HG03460 (cell line): ENCODE measurements around the gene FRAS1.
"Not testable (repeated sequence)": the region's sequence is repeated elsewhere in the genome, so short reads cannot be mapped to it uniquely, and the experiment has no call there.

Experiments used
- ATAC-seq: cut with Tn5 transposase; IDR thresholded peaks from one replicate; pipeline ENCODE4 v1.9.1; 2021; ENCODE audit not compliant: unreplicated experiment

Gene FRAS1

DNA sequence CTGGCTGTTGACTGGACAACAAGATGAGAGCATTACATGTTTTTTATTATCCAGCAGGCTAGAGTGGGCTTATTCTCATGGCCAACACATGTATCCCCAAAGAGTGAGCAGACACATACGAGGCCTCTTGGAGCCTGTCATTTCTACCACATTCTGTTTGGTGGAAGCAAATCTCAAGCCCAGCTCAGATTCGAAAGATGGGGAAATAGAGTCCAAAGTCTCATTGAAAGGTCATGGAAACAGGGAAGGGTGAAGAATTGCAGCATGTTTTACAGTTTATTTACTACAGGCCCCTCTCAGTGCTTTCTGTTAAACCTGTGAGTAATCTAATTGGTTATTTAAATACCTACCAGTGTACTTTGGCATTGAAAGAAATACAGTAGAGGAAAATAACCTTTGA is 108.6 kb downstream of the FRAS1 start:
- ATAC-seq, result no peak

DNA sequence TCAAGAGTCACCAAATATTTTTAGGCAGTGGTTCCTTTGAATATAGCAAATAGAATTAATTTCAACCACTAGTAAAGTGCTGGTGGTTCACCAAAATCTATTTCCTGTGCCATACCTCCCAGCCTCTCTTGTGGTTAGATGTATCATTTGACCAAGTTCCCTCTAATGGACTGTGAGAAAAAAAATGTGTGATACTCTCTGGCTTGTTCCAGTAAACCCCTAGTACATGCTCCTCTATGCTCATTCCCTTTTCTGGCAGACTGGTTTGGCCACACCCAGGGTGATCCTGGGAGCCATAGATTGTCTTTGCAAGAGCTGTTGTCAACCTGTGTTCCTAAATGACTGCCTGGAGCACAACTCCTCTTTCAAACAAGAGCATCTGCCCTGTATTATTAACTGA is 109.5 kb downstream of the FRAS1 start:
- no peak for ATAC-seq

DNA sequence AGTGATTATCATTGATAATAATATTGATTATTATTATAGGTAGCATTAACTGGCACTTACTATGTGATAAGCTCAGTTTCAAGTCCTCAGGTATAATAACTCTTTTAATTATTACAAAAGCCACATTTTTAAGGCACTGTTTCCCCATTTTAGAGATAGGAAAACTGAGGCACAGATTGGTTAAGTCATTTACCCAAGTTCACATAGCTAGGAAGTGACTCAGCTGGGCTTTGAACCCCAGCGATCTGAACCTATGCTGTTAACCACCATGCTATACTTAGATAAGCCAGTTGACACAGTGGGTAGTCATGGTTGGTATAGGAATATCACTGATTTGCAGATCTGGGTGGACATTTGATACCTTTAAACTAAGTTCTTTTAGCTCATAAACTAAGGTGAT is 110.4 kb downstream of the FRAS1 start:
- no peak for ATAC-seq

DNA sequence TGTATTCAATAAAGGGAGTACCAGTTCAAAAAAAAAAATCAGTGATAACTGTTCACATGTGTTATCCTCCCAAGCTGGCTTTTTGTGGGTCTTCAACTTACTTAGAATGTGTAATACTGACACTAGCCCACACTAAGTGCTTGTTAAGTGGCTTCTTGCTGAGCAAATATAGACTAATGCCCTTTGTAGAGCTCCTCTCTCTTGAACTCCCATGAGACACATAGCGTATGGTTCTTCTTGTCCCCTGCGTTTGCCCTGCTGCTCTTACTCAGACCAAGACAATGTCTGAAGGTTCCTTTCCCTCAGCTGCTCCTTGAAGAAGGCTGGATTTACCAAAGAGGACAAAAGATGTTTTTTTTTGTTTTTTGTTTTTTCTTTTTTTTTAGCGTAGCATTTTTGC is 110.9 kb downstream of the FRAS1 start:
- no peak for ATAC-seq

DNA sequence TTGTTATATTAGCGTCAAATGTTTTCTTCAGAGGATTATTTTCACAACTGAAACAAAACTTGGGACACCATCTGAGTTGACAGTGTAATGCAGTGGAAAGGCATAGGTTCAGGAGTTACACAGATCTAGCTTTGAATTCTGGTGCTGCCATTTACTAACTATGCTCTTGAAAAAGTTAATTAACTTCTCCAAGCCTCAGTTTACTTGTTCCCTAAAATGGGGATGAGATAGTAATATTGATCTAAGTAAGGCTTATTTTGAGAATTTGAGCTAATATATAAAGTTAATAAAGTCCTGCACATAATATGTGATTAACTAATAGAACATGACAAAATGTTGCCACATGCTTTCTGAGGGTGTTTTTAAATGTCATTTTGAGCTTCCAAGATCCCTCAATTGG is 112.6 kb downstream of the FRAS1 start:
- ATAC-seq, result no peak

DNA sequence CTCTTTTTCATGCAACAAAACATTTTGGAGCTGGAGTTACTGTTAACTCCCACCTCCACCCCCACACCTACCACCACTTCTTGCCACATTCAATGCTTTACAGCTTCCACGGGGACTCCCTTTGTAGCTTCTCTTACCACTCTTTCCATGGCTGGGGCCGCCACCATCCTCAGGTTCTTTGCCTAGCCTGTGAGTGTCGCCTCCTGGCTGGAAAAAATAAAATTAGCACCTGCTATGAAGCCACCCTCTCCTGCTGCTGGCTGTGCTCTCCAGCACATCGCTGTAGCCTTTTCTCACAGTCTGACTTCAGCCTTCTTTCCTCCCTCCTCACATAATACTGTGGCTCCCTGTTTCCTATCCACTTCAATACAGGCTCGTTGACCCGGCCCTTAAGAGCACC is 114.4 kb downstream of the FRAS1 start:
- ATAC-seq, result no peak

DNA sequence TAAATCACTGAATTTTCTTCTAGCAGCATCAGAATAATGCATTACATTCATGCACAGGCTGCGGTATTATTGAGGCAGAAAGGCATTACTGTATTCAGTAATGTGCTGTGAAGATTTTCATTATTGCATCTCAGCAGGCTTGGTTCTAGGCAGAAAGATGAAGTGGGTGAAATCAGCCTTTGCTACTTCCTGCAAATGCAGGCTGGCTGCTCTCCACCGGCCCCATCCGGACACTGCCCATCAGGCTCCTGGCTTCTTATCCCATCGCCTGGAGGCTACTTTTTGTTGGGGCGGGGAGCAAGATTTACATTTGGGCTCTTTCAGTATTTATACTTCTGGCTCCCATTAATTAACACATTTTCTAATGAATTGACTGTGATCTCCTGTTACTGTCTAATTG is 117.8 kb downstream of the FRAS1 start:
- no peak for ATAC-seq

DNA sequence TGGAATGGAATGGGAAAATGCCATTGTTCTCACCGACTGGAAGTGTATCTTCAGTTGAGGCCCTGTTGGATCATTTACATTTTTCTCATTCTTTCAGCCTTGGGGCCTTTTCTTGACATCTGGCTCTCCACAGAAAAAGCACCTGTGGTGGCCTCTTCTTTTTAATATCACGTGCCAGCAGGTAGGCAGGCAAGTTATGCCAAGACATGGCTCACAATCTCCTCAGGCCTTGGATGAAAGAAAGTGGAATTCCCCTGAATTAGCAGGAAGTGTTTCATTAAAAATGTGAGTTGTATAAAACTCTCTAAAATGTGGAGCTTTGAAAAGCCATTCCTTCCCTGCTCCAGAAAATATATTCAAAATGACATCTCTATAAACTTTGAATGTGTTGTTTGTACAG is 122.1 kb downstream of the FRAS1 start:
- no peak for ATAC-seq

DNA sequence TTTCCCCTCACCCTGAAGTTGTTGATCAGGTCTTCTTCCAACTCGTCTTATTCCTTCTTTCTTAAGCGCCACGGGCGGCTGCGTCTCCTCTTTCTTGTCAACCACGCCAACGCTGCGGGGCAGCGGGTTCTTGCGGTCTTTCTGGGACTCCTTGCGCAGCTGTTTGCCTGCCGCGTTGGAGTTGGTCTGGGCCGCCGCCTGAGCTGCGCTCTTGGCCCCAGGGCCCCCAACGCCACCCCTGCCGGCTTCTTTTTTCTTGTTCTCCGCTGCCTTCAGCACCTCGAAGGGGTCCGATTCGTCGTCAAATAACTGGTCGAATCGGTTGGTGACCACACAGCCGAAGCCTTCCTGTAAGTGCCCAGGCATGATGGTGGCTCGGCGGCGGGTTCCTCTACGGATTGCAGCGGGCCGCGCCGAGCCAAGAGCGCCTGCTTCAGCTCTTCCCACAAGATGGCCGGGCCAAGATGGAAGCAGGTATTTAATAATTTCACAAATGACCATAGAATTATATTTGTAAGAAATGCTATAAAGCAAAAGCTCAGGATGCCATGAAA is 124.6 kb downstream of the FRAS1 start:
- ATAC-seq, result not testable (repeated sequence)

DNA sequence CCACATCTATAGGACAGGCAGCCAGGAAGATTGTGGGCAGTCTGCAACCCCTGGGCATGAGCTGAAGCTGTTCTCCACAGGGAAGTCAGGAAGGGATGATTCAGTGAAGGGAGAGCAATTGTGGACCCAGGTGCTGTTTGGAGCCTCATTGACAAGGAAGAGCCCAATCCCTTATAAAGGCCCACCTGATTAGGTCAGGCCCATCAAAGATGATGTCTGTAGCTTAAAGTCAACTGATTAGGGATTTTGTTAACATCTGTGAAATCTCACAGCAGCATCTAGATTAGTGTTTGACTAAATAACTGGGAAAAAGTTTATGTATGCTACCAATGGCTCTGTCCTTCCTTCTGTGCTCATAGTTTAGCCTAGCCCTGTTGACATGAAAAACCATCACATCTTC is 127.5 kb downstream of the FRAS1 start:
- no peak for ATAC-seq

DNA sequence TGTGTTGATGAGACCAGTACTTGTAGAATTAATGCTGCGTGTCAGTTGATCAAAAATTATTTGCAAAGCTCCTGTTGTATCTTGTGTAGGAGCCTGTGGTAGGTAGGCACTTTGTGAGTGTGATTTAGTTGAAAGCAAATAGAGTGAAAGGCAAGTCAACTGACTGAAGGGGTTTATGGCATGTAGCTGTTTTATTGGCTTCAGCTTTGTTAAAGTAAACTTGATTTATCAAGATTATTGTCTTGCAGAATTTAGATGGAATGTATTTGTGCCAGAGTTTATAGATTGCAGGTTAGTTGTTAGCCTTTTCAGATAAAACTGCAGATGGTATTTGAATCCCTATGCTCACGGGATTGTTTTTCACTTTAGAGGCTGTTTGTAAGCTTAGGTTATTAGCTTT is 128.0 kb downstream of the FRAS1 start:
- no peak for ATAC-seq

DNA sequence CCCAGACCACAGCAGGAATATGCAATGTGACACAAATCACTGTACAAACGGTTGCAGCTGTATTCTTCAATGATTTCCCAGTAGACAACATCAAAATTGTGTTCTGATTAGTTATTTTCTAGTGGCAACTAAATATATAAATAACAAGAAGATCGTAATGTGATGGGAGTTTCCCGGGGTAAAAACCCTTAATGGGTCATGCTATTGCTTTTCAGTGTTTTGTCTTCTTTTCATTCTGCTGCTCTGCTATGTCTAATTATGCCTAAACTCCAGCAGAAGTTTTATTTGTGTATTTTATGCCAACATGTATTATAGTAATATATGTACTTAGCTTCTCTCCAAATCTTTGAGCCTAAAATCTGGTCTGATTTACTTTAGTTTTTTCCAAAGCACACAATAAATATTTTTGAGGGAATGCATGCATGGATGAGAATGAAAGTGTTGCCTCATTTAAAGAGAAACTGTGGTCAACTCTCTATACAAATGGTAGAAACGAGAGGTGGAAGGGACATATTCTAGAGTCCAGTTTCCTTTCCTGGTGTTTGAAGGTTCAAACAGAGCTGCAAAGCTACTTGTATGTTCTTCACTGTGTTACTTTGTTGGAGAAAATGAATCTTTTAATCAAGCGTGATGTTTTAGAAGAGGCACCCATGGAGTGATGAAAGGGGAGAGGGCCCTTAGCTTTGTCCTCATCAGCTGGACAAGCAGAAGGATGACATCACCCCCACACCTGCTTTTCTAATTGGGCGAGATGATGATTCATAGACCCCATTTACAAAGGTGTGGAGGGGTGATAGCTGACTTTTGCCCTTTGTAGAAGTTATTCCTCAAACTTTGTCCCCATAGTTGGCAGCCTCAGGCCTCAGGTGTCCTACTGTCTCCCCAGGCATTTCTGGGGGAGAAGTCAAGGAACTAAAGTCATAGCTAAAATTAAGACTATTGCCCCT is 129.7 kb downstream of the FRAS1 start:
- ATAC-seq, result no peak

DNA sequence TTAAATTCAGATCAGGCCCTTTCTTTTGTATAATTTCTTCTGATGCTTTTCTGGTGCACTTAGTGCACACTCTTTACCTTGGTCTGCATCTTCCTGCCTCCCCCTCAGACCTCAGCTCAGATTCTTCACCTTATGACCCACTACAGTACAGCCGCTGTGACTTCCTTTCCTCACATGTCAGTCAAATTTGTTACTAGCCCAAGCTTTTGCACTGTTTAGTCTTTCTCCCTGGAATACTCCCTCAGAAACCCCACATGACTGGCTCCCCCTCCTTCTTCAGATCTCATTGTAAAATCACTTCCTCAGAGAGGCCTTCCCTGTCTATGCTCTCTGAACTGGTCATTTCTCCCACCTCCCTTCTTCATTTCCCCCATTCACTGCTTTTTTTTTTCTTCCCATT is 132.9 kb downstream of the FRAS1 start:
- no peak for ATAC-seq

DNA sequence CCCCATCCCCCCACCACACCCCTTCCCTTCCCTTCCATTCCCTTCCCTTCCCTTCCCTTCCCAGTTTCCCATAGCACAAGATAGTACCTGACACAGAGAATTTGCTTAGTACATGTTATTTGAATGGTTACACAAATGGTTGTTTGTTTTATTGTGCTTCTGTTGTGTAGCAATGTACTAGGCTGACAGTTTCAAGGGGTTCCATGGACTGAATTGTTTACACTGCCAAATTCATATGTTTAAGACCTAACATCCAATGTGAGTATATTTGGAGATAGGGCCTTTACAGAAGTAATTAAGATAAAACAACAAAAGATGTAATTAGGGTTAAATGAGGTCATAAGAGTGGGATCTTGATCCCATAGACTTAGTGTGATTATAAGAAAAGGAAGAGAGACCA is 133.5 kb downstream of the FRAS1 start:
- no peak for ATAC-seq

DNA sequence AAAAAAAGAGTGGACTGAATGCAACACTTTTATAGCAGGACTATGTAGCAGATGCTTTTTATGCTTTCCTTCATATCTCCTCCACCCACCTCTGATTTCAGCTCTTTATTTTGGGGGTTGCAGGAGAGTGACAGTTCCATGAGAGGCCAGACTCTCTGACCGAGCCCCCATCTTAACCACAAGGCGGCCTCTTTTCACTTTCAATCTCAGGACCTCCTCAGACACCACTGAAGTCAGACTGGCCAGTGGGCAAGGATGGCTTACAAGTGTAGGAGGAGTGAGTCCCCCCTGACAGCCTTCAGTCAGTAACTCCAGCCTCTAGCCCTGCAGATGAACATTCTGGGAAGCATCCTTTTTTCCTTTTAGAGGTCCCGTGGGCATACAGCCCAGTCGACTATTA is 140.8 kb downstream of the FRAS1 start:
- no peak for ATAC-seq

DNA sequence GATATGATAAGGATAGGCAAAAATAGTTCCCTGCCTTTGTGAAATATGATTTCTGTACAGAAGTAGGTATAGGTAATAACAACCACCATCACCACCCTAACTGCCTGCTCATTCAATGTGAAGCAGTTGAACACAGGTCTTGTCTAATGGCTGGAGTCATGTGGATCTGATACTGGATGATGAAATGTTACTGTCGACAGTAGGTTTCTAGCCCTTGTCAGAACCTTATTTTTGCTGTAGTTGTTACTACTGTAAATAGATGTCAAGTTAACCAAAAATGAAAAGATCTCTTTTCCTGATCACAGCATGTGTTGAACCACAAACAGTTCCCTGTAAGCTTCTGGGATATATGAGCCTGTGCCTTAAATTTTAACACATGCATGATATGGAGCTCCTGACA is 142.9 kb downstream of the FRAS1 start:
- no peak for ATAC-seq

DNA sequence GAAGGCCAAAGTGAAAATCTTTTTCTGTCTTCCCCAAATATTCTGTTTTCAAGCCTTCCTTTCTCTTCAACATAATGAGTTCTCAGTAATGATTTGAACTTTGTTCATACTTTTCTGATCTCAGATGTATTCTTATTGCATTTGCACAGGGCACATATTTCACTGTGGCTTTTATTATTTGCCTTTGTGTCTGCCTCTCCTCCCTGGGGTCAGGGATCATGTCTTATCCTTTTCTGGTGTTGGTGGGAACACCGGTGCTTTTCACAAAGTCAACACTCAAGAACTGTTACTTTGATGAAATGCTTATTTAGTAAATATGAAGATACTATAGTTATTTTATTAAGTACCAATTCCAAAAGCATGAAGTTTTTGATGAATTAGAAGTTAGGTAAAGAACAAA is 143.8 kb downstream of the FRAS1 start:
- no peak for ATAC-seq

DNA sequence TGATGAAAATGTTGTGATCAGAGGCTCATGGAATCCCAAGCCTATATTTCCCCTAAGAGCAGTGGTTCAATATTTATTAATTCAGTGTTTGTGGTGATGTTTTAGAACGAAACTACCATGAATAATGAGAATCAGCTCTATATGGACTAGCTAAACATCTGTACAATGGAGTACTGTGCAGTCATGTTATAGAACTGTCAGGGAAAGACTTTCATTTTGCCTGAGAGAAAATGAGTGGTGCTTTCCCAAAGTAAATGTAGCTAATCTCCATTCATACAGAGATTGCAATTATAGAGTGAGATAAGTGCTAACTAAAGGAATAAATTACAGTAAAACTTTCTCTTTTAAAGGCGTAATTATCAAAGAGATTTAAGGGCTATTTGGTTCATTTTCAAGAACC is 147.1 kb downstream of the FRAS1 start:
- no peak for ATAC-seq

DNA sequence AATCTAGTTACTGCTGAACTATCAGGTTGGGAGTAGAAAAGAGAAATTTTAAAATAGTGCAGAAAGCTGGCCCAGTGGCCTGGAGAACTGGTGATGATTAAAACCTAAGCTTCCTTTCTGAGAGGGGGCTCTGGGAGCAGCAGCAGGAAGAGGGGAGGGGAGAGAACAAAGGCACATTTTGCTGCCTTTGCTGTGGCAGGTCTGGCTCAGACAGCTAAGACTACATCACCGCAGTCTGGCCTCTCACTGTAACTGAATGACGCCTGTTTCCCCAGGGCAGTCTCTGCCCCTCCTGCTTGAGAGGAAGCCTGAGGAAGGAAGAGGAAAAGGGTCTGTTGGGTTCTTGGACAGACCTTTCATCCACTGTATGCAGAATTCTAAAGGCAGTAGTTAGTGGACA is 148.5 kb downstream of the FRAS1 start:
- no peak for ATAC-seq

DNA sequence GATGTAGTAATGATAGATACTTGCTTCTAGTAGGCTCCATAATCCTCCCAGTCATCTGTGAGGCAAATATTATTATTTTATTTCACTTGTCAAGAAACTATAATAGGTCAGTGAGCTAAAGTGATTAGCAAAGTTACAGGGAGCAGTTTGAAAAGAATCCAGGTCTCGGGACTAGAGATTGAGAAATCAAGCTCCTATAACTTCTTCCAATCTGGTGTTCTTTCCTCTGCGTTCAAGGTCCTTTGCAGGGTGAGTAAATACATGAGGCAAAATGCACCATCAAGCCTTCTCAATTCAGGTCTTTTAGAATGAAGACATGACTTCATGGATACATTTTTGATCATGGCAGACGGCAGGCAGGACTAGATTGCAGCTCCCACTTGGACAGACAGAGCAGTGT is 150.4 kb downstream of the FRAS1 start:
- ATAC-seq, result no peak

DNA sequence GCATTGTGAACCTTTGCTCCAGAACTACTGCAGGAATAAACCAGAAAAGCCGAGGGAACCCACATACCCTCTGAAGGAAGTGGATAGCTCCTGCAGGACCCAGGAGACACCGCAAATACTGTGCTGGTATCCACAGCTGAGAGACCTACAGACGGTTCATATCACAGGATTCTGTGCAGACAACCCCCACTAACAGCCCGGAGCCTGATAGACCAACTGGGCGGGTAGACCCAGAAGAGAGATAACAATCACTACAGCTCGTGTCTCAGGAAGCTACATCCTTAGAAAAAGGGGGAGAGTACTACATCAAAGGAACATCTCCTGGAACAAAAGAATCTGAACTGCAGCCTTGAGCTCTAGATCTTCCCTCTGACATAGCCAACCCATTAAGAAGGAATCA is 150.8 kb downstream of the FRAS1 start:
- ATAC-seq, result no peak

DNA sequence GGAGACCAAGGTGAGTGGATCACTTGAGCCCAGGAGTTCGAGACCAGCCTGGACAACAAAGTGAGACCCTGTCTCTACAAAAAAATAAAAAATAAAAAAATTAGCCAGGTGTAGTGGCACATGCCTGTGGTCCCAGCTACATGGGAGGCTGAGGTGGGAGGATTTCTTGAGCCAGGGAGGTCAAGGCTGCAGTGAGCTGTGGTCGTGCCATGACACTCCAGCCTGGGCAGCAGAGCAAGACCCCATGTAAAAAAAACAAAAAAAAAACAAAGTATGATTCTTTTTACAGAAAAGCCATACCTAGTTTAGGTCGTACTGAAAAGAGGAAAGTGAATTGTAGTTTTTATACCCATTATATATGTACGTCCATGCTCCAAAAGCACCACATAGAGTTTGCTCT is 151.8 kb downstream of the FRAS1 start:
- not testable (repeated sequence) for ATAC-seq
